ENCODE measurements around the gene TAS1R2. TPM values are rescaled to one million over a fixed set of nuclear protein-coding genes. Genes with fewer than 3 reads are reported as not detected.

TAS1R2 gene
- polyA plus RNA-seq, 2 of the 4 experiments (the other 2 are of a cell fraction) = not detected

DNA sequence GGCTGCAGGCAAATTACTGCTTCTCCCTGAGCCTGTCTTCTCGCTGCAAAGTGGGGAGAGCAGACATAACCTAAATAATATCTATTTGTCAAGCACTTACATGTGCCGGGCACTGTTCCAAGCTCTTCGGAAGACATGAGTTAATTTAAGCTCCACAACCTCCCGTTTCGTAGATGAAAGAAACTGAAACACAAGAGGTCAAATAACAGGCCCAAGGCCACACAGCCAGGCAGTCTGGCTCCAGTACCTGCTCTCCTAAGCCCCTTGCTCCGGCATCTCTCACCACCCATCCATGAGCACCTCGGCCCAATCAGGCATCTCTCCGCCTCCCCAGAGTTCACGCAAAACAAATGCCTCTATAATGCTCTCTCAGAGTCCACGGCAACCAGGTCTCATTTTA, 65.4 kb downstream of the TAS1R2 start:
- ATAC-seq = no peak
- CTCF ChIA-PET = interaction anchor here (1.0 to 1.4 kb wide), 4 partner anchors 28 to 1422 kb away, joined by 3 to 4 read pairs (median 4); partner anchors contain the start of gene PADI6
- Histone ChIP-seq H3K9me3 (no peaks in the 10 kb centered on the region), H3K4me1 (no peaks in the 10 kb centered on the region), H3K27ac (no peak overlapping the region), H3K4me3 (no peak overlapping the region), H3K4me2 (no peak overlapping the region)
- TF ChIP-seq HDAC2 (IDR thresholded peaks at IDR 0.05) = no peak
- no peak for TF ChIP-seq JUNB (IDR thresholded peaks at IDR 0.05)
- TF ChIP-seq SMC3 (IDR thresholded peaks at IDR 0.05) = no peak
- WGBS (ENCODE audit: missing lambda C conversion rate) = 71% methylated on average over 10 of the region's 10 CpGs
- POLR2A ChIA-PET = no interaction called here
- FAIRE-seq = no peak
- no peak for DNase-seq (ENCODE audit: low read depth in 1 of 2, low spot score in 1 of 2)

DNA sequence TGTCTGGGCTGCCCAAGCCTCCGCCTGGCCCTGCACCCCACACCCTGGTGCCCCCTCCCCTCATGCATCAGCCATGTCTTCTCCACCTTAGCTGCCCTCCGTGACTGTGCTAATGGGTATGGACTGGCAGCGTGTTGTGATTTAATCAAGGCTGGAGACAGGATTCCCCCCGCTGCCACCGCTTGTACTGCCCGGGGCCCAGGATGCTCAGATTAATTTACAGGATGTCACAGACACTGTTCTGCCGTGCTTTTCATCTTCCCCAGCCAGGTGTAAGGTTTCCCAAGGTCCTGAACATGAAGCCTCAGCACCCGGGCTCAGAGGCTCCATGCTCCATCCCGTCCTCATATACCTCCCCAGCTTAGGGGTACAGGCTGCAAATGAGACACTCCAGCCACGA, 66.3 kb downstream of the TAS1R2 start:
- no peak for DNase-seq (ENCODE audit: low read depth in 1 of 2, low spot score in 1 of 2)
- Histone ChIP-seq H3K4me3 (no peak overlapping the region), H3K4me1 (no peaks in the 10 kb centered on the region), H3K9me3 (no peaks in the 10 kb centered on the region), H3K4me2 (no peak overlapping the region), H3K27ac (no peak overlapping the region)
- CTCF ChIA-PET = interaction anchor here (1.0 kb wide), 1 partner anchor 29 kb away, joined by 3 read pairs; no protein-coding TSS in a partner anchor
- no peak for ATAC-seq
- TF ChIP-seq, protein P1, sequence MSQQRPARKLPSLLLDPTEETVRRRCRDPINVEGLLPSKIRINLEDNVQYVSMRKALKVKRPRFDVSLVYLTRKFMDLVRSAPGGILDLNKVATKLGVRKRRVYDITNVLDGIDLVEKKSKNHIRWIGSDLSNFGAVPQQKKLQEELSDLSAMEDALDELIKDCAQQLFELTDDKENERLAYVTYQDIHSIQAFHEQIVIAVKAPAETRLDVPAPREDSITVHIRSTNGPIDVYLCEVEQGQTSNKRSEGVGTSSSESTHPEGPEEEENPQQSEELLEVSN (IDR thresholded peaks at IDR 0.05; ENCODE audit: borderline replicate concordance, low read depth) = no peak
- TF ChIP-seq NPAS2 (CRISPR knock-in tag; IDR thresholded peaks at IDR 0.05; ENCODE audit: borderline replicate concordance) = no peak
- no peak for TF ChIP-seq RFX5 (IDR thresholded peaks at IDR 0.05)
- TF ChIP-seq RAD21 (conservative IDR thresholded peaks at IDR 0.05 in 1 of 2, IDR thresholded peaks at IDR 0.05 in 1 of 2) = no peak
- no peak for TF ChIP-seq ZFP36 (IDR thresholded peaks at IDR 0.05; ENCODE audit: borderline replicate concordance, partially characterized antibody)
- TF ChIP-seq FOSB (CRISPR knock-in tag; IDR thresholded peaks at IDR 0.05) = no peak
- TF ChIP-seq HOXA7 (CRISPR knock-in tag; IDR thresholded peaks at IDR 0.05) = no peak
- TF ChIP-seq KDM5A (IDR thresholded peaks at IDR 0.05) = no peak
- TF ChIP-seq, protein P2, sequence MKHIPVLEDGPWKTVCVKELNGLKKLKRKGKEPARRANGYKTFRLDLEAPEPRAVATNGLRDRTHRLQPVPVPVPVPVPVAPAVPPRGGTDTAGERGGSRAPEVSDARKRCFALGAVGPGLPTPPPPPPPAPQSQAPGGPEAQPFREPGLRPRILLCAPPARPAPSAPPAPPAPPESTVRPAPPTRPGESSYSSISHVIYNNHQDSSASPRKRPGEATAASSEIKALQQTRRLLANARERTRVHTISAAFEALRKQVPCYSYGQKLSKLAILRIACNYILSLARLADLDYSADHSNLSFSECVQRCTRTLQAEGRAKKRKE (CRISPR knock-in tag; IDR thresholded peaks at IDR 0.05; ENCODE audit: low read depth) = no peak
- no peak for TF ChIP-seq CHD2 (IDR thresholded peaks at IDR 0.05; ENCODE audit: low read length, partially characterized antibody)
- TF ChIP-seq MAZ (IDR thresholded peaks at IDR 0.05; ENCODE audit: borderline replicate concordance, low read depth, low read length) = no peak
- TF ChIP-seq, protein P3, sequence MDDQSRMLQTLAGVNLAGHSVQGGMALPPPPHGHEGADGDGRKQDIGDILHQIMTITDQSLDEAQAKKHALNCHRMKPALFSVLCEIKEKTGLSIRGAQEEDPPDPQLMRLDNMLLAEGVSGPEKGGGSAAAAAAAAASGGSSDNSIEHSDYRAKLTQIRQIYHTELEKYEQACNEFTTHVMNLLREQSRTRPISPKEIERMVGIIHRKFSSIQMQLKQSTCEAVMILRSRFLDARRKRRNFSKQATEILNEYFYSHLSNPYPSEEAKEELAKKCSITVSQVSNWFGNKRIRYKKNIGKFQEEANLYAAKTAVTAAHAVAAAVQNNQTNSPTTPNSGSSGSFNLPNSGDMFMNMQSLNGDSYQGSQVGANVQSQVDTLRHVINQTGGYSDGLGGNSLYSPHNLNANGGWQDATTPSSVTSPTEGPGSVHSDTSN (IDR thresholded peaks at IDR 0.05) = no peak
- TF ChIP-seq ZNF302 (CRISPR knock-in tag; IDR thresholded peaks at IDR 0.05) = no peak
- TF ChIP-seq BHLHE40 (IDR thresholded peaks at IDR 0.05; ENCODE audit: low read depth, low read length) = no peak
- TF ChIP-seq RCOR1 (IDR thresholded peaks at IDR 0.05; ENCODE audit: low read depth, low read length) = no peak
- no peak for TF ChIP-seq PHF8 (IDR thresholded peaks at IDR 0.05; ENCODE audit: borderline replicate concordance, low read depth)
- TF ChIP-seq JUNB (IDR thresholded peaks at IDR 0.05) = no peak
- TF ChIP-seq CBX8 (IDR thresholded peaks at IDR 0.05) = no peak
- 63% methylated on average over 6 of the region's 10 CpGs for WGBS (ENCODE audit: missing lambda C conversion rate)
- POLR2A ChIA-PET = no interaction called here
- no peak for FAIRE-seq

DNA sequence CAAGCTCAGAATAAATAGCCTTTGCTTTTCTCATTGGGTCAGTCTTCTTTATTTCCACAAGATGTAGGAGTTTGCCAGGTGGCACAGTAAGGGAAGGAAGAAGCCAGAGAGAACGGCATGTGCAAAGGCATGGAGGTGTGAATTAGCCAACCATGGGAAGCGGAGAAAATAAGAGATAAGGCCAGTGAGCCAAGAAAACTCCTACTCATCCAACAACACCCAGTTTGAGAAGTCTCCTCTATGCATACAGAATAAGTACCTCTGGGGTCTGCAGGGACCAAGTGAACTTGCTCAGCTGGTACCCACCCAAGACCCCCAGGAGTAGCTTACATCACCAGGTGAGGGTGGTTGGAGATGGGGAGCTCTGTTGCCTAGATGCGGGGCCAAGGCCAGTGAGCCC, 66.7 kb downstream of the TAS1R2 start:
- no peak for TF ChIP-seq HEYL (CRISPR knock-in tag; IDR thresholded peaks at IDR 0.05)
- no peak for TF ChIP-seq BHLHE40 (IDR thresholded peaks at IDR 0.05; ENCODE audit: low read depth, low read length)
- TF ChIP-seq, protein P4, sequence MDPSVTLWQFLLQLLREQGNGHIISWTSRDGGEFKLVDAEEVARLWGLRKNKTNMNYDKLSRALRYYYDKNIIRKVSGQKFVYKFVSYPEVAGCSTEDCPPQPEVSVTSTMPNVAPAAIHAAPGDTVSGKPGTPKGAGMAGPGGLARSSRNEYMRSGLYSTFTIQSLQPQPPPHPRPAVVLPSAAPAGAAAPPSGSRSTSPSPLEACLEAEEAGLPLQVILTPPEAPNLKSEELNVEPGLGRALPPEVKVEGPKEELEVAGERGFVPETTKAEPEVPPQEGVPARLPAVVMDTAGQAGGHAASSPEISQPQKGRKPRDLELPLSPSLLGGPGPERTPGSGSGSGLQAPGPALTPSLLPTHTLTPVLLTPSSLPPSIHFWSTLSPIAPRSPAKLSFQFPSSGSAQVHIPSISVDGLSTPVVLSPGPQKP (IDR thresholded peaks at IDR 0.05; ENCODE audit: low read depth, low read length) = no peak
- no peak for TF ChIP-seq CBX8 (IDR thresholded peaks at IDR 0.05)
- TF ChIP-seq ESRRA (IDR thresholded peaks at IDR 0.05; ENCODE audit: borderline replicate concordance, low read length) = no peak
- TF ChIP-seq, protein P5, sequence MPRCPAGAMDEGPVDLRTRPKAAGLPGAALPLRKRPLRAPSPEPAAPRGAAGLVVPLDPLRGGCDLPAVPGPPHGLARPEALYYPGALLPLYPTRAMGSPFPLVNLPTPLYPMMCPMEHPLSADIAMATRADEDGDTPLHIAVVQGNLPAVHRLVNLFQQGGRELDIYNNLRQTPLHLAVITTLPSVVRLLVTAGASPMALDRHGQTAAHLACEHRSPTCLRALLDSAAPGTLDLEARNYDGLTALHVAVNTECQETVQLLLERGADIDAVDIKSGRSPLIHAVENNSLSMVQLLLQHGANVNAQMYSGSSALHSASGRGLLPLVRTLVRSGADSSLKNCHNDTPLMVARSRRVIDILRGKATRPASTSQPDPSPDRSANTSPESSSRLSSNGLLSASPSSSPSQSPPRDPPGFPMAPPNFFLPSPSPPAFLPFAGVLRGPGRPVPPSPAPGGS (IDR thresholded peaks at IDR 0.05) = no peak
- no peak for TF ChIP-seq POLR2A (IDR thresholded peaks at IDR 0.05; ENCODE audit: low read length)
- Histone ChIP-seq H3K27ac (no peak overlapping the region), H3K4me1 (no peaks in the 10 kb centered on the region), H3K4me2 (no peak overlapping the region), H3K9me3 (no peaks in the 10 kb centered on the region), H3K4me3 (no peak overlapping the region)
- ATAC-seq (no peak), FAIRE-seq (no peak), DNase-seq (ENCODE audit: low read depth in 1 of 2, low spot score in 1 of 2) (no peak)
- ChIA-PET POLR2A (no interaction called here), CTCF (no interaction called here)
- WGBS (ENCODE audit: missing lambda C conversion rate) = 12% methylated on average over 2 of the region's 3 CpGs

Data from A549 (cell line).